ENCODE data around the gene PODXL2.

GRCh38 chr3:127706312-127706711 is 77.3 kb downstream of the PODXL2 start:
- no peak for TF ChIP-seq CTCF (IDR thresholded peaks at IDR 0.05; ENCODE audit: low read depth, low read length)
- TF ChIP-seq POLR2A (IDR thresholded peaks at IDR 0.05; ENCODE audit: extremely low read depth, insufficient read length) = no peak
